Neural progenitor cell (in vitro differentiated cells): Measurements from ENCODE around the gene NSUN6. TPM values are rescaled to one million over a fixed set of nuclear protein-coding genes. Genes with fewer than 3 reads are reported as not detected.

Experiments
- DNase-seq: peaks from one replicate; pipeline ENCODE4 v3.0.0-alpha.2; 2016; ENCODE audit warnings: low spot score
- H2AFZ ChIP-seq: fragments of 200-600 bp; sonication (generic); replicated peaks from 2 replicates; pipeline ENCODE4 v1.6.1; 2016; ENCODE audit warnings: antibody characterized with exemption
- H3F3A ChIP-seq: fragments of 200-600 bp; sonication (generic); 2 replicates; pipeline ENCODE4 v1.6.1; 2016; ENCODE audit warnings: antibody characterized with exemption, low read depth
- H3K27ac ChIP-seq: fragments of 200-600 bp; sonication (generic); 2 replicates; pipeline ENCODE4 v1.5.1; 2016; ENCODE audit warnings: mild to moderate bottlenecking
- H3K27me3 ChIP-seq: fragments of 200-600 bp; sonication (generic); 2 replicates; pipeline ENCODE4 v1.6.1; 2016; ENCODE audit warnings: mild to moderate bottlenecking, moderate library complexity
- H3K36me3 ChIP-seq: fragments of 200-600 bp; sonication (generic); 2 replicates; pipeline ENCODE4 v1.5.1; 2016
- H3K4me1 ChIP-seq: fragments of 200-600 bp; sonication (generic); 2 replicates; pipeline ENCODE4 v1.6.1; 2016; ENCODE audit warnings: mixed run types
- H3K4me2 ChIP-seq: fragments of 200-600 bp; sonication (generic); 2 replicates; pipeline ENCODE4 v1.6.1; 2016
- H3K4me3 ChIP-seq: fragments of 200-600 bp; sonication (generic); 2 replicates; pipeline ENCODE4 v1.5.1; 2016
- H3K79me2 ChIP-seq: fragments of 200-600 bp; sonication (generic); 2 replicates; pipeline ENCODE4 v1.6.1; 2016; ENCODE audit warnings: low read depth
- H3K9ac ChIP-seq: fragments of 200-600 bp; sonication (generic); 2 replicates; pipeline ENCODE4 v1.6.1; 2016
- H3K9me3 ChIP-seq: fragments of 200-600 bp; sonication (generic); 2 replicates; pipeline ENCODE4 v1.5.1; 2016; ENCODE audit warnings: low read depth
- H4K20me1 ChIP-seq: fragments of 200-600 bp; sonication (generic); 2 replicates; pipeline ENCODE4 v1.6.1; 2016; ENCODE audit warnings: low read depth
- H3K27ac Mint-ChIP-seq: 3 replicates; pipeline ENCODE4 v1.8.0; 2021; ENCODE audit warnings: mixed read lengths
- H3K27me3 Mint-ChIP-seq: 2 replicates; pipeline ENCODE4 v1.8.0; 2022; ENCODE audit warnings: low read depth, mild to moderate bottlenecking, inconsistent platforms, moderate library complexity, mixed read lengths; ENCODE audit not compliant: insufficient read depth
- H3K36me3 Mint-ChIP-seq: 3 replicates; pipeline ENCODE4 v1.8.0; 2021; ENCODE audit warnings: mixed read lengths
- H3K4me1 Mint-ChIP-seq: 3 replicates; pipeline ENCODE4 v1.8.0; 2021; ENCODE audit warnings: mixed read lengths
- H3K4me3 Mint-ChIP-seq: 3 replicates; pipeline ENCODE4 v1.8.0; 2021; ENCODE audit warnings: mild to moderate bottlenecking, moderate library complexity, mixed read lengths
- H3K9me3 Mint-ChIP-seq: 3 replicates; pipeline ENCODE4 v1.8.0; 2020; ENCODE audit warnings: mixed read lengths
- EZH2 ChIP-seq: fragments of 200-600 bp; sonication (generic); IDR thresholded peaks from 2 replicates; pipeline ENCODE4 v1.6.1; 2017; ENCODE audit warnings: antibody characterized with exemption, mild to moderate bottlenecking, moderate library complexity
- EZH2phosphoT487 ChIP-seq: fragments of 200-600 bp; sonication (generic); IDR thresholded peaks from 2 replicates; pipeline ENCODE4 v1.6.1; 2017; ENCODE audit warnings: antibody characterized with exemption
- total RNA-seq: library from RNA; depleted of rRNA; stranded (reverse); fragments of >200 nt; gene quantifications from 2 replicates; pipeline ENCODE4 v1.2.3, GENCODE V29; 2015; ENCODE audit warnings: low replicate concordance
- TF ChIP-seq, protein P1 (sequence below): fragments of 200-600 bp; sonication (generic); IDR thresholded peaks from 2 replicates; pipeline ENCODE4 v1.5.1; 2017; ENCODE audit warnings: antibody characterized with exemption, mild to moderate bottlenecking

The NSUN6 gene
- total RNA-seq, 1 donor from 2014 or later = 21.9 TPM

DNA sequence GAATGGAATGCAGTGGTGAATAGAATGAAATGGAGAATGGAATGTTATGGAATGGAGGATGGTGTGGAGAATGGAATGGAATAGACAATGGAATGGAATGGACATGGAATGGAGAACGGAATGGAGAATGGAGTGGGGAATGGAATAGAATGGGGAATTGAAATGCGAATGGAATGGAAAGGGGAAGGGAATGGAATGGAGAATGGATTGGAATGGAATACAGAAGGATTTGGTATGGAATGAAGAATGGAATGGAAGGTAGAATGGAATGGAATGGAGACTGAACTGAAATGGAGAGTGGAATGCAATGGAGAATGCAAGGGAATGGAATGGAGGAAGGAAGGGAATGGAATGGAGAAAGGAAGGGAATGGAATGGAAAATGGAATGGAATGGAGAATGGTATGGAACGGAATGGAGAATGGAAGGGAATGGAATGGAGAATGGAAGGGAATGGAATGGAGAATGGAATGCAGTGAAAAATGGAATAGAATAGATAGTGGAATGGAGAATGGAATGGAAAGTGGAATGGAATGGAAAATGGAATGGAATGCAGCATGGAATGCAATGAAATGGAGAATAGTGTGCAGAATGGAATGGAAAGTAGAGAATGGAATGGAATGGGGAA lies 94.8 kb downstream of the NSUN6 start:
- no peaks in the 10 kb centered on the region for H3K9me3 ChIP-seq

DNA sequence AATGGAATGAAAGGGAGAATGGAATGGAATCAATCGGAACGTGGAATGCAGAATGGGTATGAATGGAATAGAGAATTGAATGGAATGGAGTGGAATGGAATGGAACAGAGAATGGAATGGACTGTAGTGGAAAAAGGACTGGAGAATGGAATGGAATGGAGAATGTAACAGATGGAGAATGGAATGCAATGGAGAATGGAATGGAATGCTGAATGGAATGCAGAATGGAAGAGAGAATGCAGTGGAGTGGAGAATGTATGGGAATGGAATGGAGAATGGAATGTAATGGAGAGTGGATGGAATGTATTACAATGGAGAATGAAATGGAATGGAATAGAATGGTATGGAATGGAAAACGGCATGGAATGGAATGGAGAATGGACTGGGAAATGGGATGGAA lies 96.9 kb downstream of the NSUN6 start:
- Histone ChIP-seq H3K9ac (no peak overlapping the region), H3K36me3 (peaks cover 8% of the 10 kb centered on the region), H3K79me2 (no peaks in the 10 kb centered on the region), H3K4me1 (no peaks in the 10 kb centered on the region), H3K9me3 (no peaks in the 10 kb centered on the region), H3K4me3 (no peak overlapping the region), H4K20me1 (no peaks in the 10 kb centered on the region), H3F3A (no peaks in the 10 kb centered on the region), H2AFZ (no peak overlapping the region), H3K27me3 (no peaks in the 10 kb centered on the region), H3K27ac (no peak overlapping the region), H3K4me2 (no peak overlapping the region)
- DNase-seq = no peak
- Mint-ChIP-seq H3K4me1 (no peaks in the 10 kb centered on the region), H3K4me3 (no peak overlapping the region), H3K27ac (no peak overlapping the region), H3K27me3 (no peaks in the 10 kb centered on the region), H3K36me3 (peaks cover 5% of the 10 kb centered on the region), H3K9me3 (no peaks in the 10 kb centered on the region)
- TF ChIP-seq EZH2 (no peak), EZH2phosphoT487 (no peak)
- TF ChIP-seq, protein P1, sequence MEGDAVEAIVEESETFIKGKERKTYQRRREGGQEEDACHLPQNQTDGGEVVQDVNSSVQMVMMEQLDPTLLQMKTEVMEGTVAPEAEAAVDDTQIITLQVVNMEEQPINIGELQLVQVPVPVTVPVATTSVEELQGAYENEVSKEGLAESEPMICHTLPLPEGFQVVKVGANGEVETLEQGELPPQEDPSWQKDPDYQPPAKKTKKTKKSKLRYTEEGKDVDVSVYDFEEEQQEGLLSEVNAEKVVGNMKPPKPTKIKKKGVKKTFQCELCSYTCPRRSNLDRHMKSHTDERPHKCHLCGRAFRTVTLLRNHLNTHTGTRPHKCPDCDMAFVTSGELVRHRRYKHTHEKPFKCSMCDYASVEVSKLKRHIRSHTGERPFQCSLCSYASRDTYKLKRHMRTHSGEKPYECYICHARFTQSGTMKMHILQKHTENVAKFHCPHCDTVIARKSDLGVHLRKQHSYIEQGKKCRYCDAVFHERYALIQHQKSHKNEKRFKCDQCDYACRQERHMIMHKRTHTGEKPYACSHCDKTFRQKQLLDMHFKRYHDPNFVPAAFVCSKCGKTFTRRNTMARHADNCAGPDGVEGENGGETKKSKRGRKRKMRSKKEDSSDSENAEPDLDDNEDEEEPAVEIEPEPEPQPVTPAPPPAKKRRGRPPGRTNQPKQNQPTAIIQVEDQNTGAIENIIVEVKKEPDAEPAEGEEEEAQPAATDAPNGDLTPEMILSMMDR = no peak

More for the DNA sequence above, 94.8 kb downstream of the NSUN6 start:
- H4K20me1 ChIP-seq = no peaks in the 10 kb centered on the region
- no peaks in the 10 kb centered on the region for H3F3A ChIP-seq
- TF ChIP-seq EZH2 (no peak), EZH2phosphoT487 (no peak)
- TF ChIP-seq, protein P1 = no peak
- H2AFZ ChIP-seq = no peak overlapping the region
- no peak for DNase-seq
- Mint-ChIP-seq H3K4me3 (no peak overlapping the region), H3K9me3 (no peaks in the 10 kb centered on the region), H3K4me1 (no peaks in the 10 kb centered on the region), H3K36me3 (peaks cover under 1% of the 10 kb centered on the region), H3K27me3 (no peaks in the 10 kb centered on the region), H3K27ac (no peak overlapping the region)
- no peaks in the 10 kb centered on the region for H3K4me1 ChIP-seq
- no peaks in the 10 kb centered on the region for H3K27me3 ChIP-seq
- H3K36me3 ChIP-seq = peaks cover 8% of the 10 kb centered on the region
- no peak overlapping the region for H3K4me2 ChIP-seq
- no peak overlapping the region for H3K9ac ChIP-seq
- H3K4me3 ChIP-seq = no peak overlapping the region
- H3K27ac ChIP-seq = no peak overlapping the region
- no peaks in the 10 kb centered on the region for H3K79me2 ChIP-seq

DNA sequence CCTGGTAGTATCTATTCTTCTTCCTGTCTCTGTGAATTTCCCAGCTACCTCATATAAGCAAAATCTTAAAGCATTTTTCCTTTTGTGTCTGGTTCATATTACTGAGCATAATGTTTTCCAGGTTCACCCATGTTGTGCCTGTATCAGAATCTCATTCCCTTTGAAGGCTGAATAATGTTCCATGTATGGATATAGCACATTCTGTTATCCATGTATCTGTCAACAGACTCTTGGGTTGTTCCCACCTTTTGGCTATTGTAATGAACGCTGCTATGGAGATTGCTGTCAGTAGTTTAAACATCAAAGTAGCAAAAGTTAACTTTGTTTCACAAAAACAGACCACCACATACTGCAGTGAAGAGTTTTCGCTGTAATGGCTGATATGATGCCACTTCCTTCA lies 99.9 kb downstream of the NSUN6 start:
- no peaks in the 10 kb centered on the region for H3K4me1 Mint-ChIP-seq
- peaks cover 5% of the 10 kb centered on the region for H3K36me3 Mint-ChIP-seq
- H3K9me3 Mint-ChIP-seq = no peaks in the 10 kb centered on the region

More for the DNA sequence above, 99.9 kb downstream of the NSUN6 start:
- H3K36me3 ChIP-seq = peaks cover 8% of the 10 kb centered on the region
- no peak for DNase-seq
- H3K27me3 ChIP-seq = no peaks in the 10 kb centered on the region
- no peak overlapping the region for H3K27ac Mint-ChIP-seq
- H3K4me3 ChIP-seq = no peak overlapping the region
- no peaks in the 10 kb centered on the region for H3K79me2 ChIP-seq
- TF ChIP-seq, protein P1 = no peak
- TF ChIP-seq EZH2phosphoT487 (no peak), EZH2 (no peak)
- no peaks in the 10 kb centered on the region for H3K27me3 Mint-ChIP-seq
- no peak overlapping the region for H3K9ac ChIP-seq
- no peak overlapping the region for H3K4me2 ChIP-seq
- H3K4me3 Mint-ChIP-seq = no peak overlapping the region
- no peaks in the 10 kb centered on the region for H3K9me3 ChIP-seq
- no peaks in the 10 kb centered on the region for H3F3A ChIP-seq
- no peaks in the 10 kb centered on the region for H4K20me1 ChIP-seq
- no peak overlapping the region for H3K27ac ChIP-seq
- no peak overlapping the region for H2AFZ ChIP-seq
- no peaks in the 10 kb centered on the region for H3K4me1 ChIP-seq
